ENCODE results near the gene MYNN. TPM values are rescaled to one million over a fixed set of nuclear protein-coding genes. Genes with fewer than 3 reads are reported as not detected.
A peak's percentile ranks its signal among the peaks of the same experiment; 100 is the strongest.
"Not testable (repeated sequence)": the region's sequence is repeated elsewhere in the genome, so short reads cannot be mapped to it uniquely, and the experiment has no call there.

The MYNN gene
- total RNA-seq (21.6 TPM), polyA plus RNA-seq (ENCODE audit: insufficient read depth in 1 of 8, insufficient read length in 8 of 8, low replicate concordance in 1 of 8) (10 to 100 TPM; 17.2 to 23.4 (median 19.5) TPM)
- long read RNA-seq, donor 1, full-length matches to known transcripts: 1 of 1 reads
- long read RNA-seq, donor 1, partial matches to known transcripts: 0 of 1 reads
- long read RNA-seq, donor 1, other reads (novel, unspliced or antisense): 0 of 1 reads
- long read RNA-seq, donor 2, full-length matches to known transcripts: 1 of 1 reads
- long read RNA-seq, donor 2, partial matches to known transcripts: 0 of 1 reads
- long read RNA-seq, donor 2, other reads (novel, unspliced or antisense): 0 of 1 reads
- long read RNA-seq, donor 3, full-length matches to known transcripts: 12 of 12 reads
- long read RNA-seq, donor 3, partial matches to known transcripts: 0 of 12 reads
- long read RNA-seq, donor 3, other reads (novel, unspliced or antisense): 0 of 12 reads
- long read RNA-seq, donor 4, full-length matches to known transcripts: 1 of 1 reads
- long read RNA-seq, donor 4, partial matches to known transcripts: 0 of 1 reads
- long read RNA-seq, donor 4, other reads (novel, unspliced or antisense): 0 of 1 reads
- long read RNA-seq, donor 5, full-length matches to known transcripts: 8 of 24 reads
- long read RNA-seq, donor 5, partial matches to known transcripts: 16 of 24 reads
- long read RNA-seq, donor 5, other reads (novel, unspliced or antisense): 0 of 24 reads
- long read RNA-seq, donor 6, full-length matches to known transcripts: 4 of 10 reads
- long read RNA-seq, donor 6, partial matches to known transcripts: 6 of 10 reads
- long read RNA-seq, donor 6, other reads (novel, unspliced or antisense): 0 of 10 reads
- long read RNA-seq, donor 7, full-length matches to known transcripts: 2 of 2 reads
- long read RNA-seq, donor 7, partial matches to known transcripts: 0 of 2 reads
- long read RNA-seq, donor 7, other reads (novel, unspliced or antisense): 0 of 2 reads
- long read RNA-seq, donor 8, full-length matches to known transcripts: 3 of 8 reads
- long read RNA-seq, donor 8, partial matches to known transcripts: 0 of 8 reads
- long read RNA-seq, donor 8, other reads (novel, unspliced or antisense): 5 of 8 reads
- long read RNA-seq, donor 9, full-length matches to known transcripts: 2 of 2 reads
- long read RNA-seq, donor 9, partial matches to known transcripts: 0 of 2 reads
- long read RNA-seq, donor 9, other reads (novel, unspliced or antisense): 0 of 2 reads
- long read RNA-seq, donor 10, full-length matches to known transcripts: 11 of 11 reads
- long read RNA-seq, donor 10, partial matches to known transcripts: 0 of 11 reads
- long read RNA-seq, donor 10, other reads (novel, unspliced or antisense): 0 of 11 reads
- long read RNA-seq, donor 11, full-length matches to known transcripts: 5 of 5 reads
- long read RNA-seq, donor 11, partial matches to known transcripts: 0 of 5 reads
- long read RNA-seq, donor 11, other reads (novel, unspliced or antisense): 0 of 5 reads

GRCh38 chr3:169772897-169773816 is at the start of gene MYNN:
MYNN (plus strand) TSS chr3:169773396; CDS start chr3:169774296, 900 bp downstream.
- Histone ChIP-seq H3K4me3 (ENCODE audit: low read length) (peak within 1 kb of the TSS; percentile 96), H3K27me3 (ENCODE audit: control insufficient read depth, insufficient read depth, low read length) (no peaks in the 10 kb centered on the region), H3K4me1 (ENCODE audit: control insufficient read depth, insufficient read depth, low read length) (peaks cover 5% of the 10 kb centered on the region), H3K36me3 (ENCODE audit: control insufficient read depth, insufficient read depth, low read length) (peaks cover 14% of the 10 kb centered on the region), H3K27ac (ENCODE audit: low read length) (peak within 1 kb of the TSS; percentile 99), H3K9me3 (replicated peaks; ENCODE audit: control insufficient read depth, low read depth, low read length) (no peaks in the 10 kb centered on the region)
- 0% methylated on average over 42 of the region's 61 CpGs for WGBS (ENCODE audit: insufficient coverage)
- DNase-seq: peak; percentile 97

- not testable (repeated sequence) for H3K4me3 ChIP-seq (ENCODE audit: low read length); H3K27me3 ChIP-seq (ENCODE audit: control insufficient read depth, insufficient read depth, low read length); H3K9me3 ChIP-seq (replicated peaks; ENCODE audit: control insufficient read depth, low read depth, low read length); H3K4me1 ChIP-seq (ENCODE audit: control insufficient read depth, insufficient read depth, low read length); DNase-seq; H3K36me3 ChIP-seq (ENCODE audit: control insufficient read depth, insufficient read depth, low read length); H3K27ac ChIP-seq (ENCODE audit: low read length)
These were observed 41.3 kb upstream of the MYNN start for GRCh38 chr3:169731857-169732256.

GRCh38 chr3:169739067-169739466 is 34.1 kb upstream of the MYNN start:
- no CpG with 5 or more reads among the region's 2 CpGs for WGBS (ENCODE audit: insufficient coverage)
- DNase-seq: no peak
- Histone ChIP-seq H3K4me1 (ENCODE audit: control insufficient read depth, insufficient read depth, low read length) (no peaks in the 10 kb centered on the region), H3K9me3 (replicated peaks; ENCODE audit: control insufficient read depth, low read depth, low read length) (peaks cover 3% of the 10 kb centered on the region), H3K36me3 (ENCODE audit: control insufficient read depth, insufficient read depth, low read length) (no peaks in the 10 kb centered on the region), H3K4me3 (ENCODE audit: low read length) (no peak overlapping the region), H3K27me3 (ENCODE audit: control insufficient read depth, insufficient read depth, low read length) (no peaks in the 10 kb centered on the region), H3K27ac (ENCODE audit: low read length) (no peak overlapping the region)

- H3K36me3 ChIP-seq (ENCODE audit: control insufficient read depth, insufficient read depth, low read length): no peaks in the 10 kb centered on the region
- no peak overlapping the region for H3K4me3 ChIP-seq (ENCODE audit: low read length)
- H3K27me3 ChIP-seq (ENCODE audit: control insufficient read depth, insufficient read depth, low read length): no peaks in the 10 kb centered on the region
- H3K9me3 ChIP-seq (replicated peaks; ENCODE audit: control insufficient read depth, low read depth, low read length): no peaks in the 10 kb centered on the region
- WGBS (ENCODE audit: insufficient coverage): no CpG with 5 or more reads among the region's 1 CpG
- H3K27ac ChIP-seq (ENCODE audit: low read length): no peak overlapping the region
- DNase-seq: peak; percentile 25
- no peaks in the 10 kb centered on the region for H3K4me1 ChIP-seq (ENCODE audit: control insufficient read depth, insufficient read depth, low read length)
These were observed 28.7 kb upstream of the MYNN start for GRCh38 chr3:169744366-169745054.

DNA sequence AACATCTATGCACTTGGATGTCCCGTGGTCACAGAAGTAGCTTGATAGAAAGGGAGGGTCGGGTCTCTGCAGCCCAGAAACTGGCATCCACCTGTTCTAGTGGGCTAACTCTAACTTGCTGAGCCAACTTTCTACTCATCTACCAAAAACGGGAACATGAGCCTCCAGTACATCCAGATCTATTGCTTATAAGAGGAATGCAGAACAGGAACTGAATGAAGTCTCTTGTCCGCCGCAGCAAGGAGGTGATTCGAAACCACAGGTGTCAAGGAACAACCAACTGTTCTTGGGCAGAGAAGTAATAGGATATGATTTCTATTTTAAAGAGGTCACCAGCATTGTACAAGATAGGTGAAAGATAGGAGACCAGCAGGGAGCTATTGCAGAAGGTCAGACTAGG is 26.3 kb upstream of the MYNN start:
- H3K27me3 ChIP-seq (ENCODE audit: control insufficient read depth, insufficient read depth, low read length): no peaks in the 10 kb centered on the region
- WGBS (ENCODE audit: insufficient coverage): 62% methylated on average over 3 of the region's 6 CpGs
- DNase-seq: no peak
- no peaks in the 10 kb centered on the region for H3K9me3 ChIP-seq (replicated peaks; ENCODE audit: control insufficient read depth, low read depth, low read length)
- H3K27ac ChIP-seq (ENCODE audit: low read length): no peak overlapping the region
- no peaks in the 10 kb centered on the region for H3K4me1 ChIP-seq (ENCODE audit: control insufficient read depth, insufficient read depth, low read length)
- H3K4me3 ChIP-seq (ENCODE audit: low read length): no peak overlapping the region
- H3K36me3 ChIP-seq (ENCODE audit: control insufficient read depth, insufficient read depth, low read length): no peaks in the 10 kb centered on the region

DNA sequence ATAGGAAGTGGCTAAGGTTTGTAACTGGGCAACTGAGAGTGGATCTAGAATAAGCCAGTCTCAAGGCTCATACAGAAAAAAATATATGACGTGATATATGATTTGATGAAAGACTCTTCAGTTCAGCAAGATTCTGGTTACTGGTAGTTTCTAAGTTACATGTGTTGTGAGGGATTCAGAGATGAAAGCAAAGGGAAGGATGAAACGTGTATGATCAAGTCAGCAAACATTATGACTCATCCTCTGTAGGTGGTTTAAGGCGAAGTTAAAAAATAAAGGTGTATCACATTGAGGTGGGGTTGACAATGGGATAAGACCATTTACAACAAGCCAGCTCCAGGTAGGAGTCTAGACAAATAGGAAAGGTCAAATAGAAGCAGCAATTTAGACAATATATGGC is 24.5 kb upstream of the MYNN start:
- H3K4me1 ChIP-seq (ENCODE audit: control insufficient read depth, insufficient read depth, low read length): no peaks in the 10 kb centered on the region
- no peaks in the 10 kb centered on the region for H3K9me3 ChIP-seq (replicated peaks; ENCODE audit: control insufficient read depth, low read depth, low read length)
- no peaks in the 10 kb centered on the region for H3K36me3 ChIP-seq (ENCODE audit: control insufficient read depth, insufficient read depth, low read length)
- no peak for DNase-seq
- WGBS (ENCODE audit: insufficient coverage): 100% methylated on average over 1 of the region's 3 CpGs
- no peak overlapping the region for H3K4me3 ChIP-seq (ENCODE audit: low read length)
- H3K27ac ChIP-seq (ENCODE audit: low read length): no peak overlapping the region
- H3K27me3 ChIP-seq (ENCODE audit: control insufficient read depth, insufficient read depth, low read length): no peaks in the 10 kb centered on the region

DNA sequence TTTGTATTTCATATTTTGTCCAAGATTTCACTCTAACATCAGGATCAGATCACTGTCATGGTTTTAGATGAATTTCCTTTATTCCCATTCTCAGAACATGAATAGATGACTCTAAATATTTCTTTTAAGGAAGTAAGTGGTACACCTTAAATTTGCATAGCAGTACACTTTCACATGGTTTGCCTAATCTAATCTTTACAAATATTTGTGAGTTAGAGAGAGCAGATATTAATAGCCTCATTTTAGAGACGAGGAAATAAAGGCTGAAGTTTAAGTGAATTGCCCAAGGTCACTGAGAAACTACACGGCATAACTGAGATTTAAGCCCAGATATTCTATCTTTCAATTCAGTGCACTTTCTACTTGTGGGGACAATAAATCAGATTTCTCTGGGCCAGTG is 22.5 kb upstream of the MYNN start:
- Histone ChIP-seq H3K4me1 (ENCODE audit: control insufficient read depth, insufficient read depth, low read length) (no peaks in the 10 kb centered on the region), H3K4me3 (ENCODE audit: low read length) (no peak overlapping the region), H3K9me3 (replicated peaks; ENCODE audit: control insufficient read depth, low read depth, low read length) (no peaks in the 10 kb centered on the region), H3K27ac (ENCODE audit: low read length) (no peak overlapping the region), H3K36me3 (ENCODE audit: control insufficient read depth, insufficient read depth, low read length) (no peaks in the 10 kb centered on the region), H3K27me3 (ENCODE audit: control insufficient read depth, insufficient read depth, low read length) (no peaks in the 10 kb centered on the region)
- WGBS (ENCODE audit: insufficient coverage): no CpG with 5 or more reads among the region's 2 CpGs
- DNase-seq: no peak

DNA sequence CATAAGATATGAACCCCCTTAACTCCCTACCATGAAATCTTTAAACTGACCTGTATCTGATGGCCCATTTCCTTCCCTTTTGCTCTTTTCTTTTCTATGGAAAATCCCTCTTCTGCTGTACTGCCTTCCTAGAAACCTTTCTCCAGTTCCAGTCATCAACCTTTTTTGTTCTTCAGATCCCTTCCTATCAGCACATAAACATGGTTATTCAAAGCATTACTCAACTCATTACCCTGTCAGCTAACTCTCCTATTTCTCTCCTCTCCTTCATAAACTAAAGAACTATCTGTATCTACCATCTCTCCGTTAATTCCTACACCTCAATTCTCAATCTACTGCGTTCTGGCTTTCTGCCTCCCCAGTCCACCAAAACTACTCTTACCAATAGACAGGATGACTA is 21.3 kb upstream of the MYNN start:
- H3K4me1 ChIP-seq (ENCODE audit: control insufficient read depth, insufficient read depth, low read length): no peaks in the 10 kb centered on the region
- H3K36me3 ChIP-seq (ENCODE audit: control insufficient read depth, insufficient read depth, low read length): no peaks in the 10 kb centered on the region
- DNase-seq: no peak
- H3K27me3 ChIP-seq (ENCODE audit: control insufficient read depth, insufficient read depth, low read length): no peaks in the 10 kb centered on the region
- 80% methylated on average over 1 of the region's 2 CpGs for WGBS (ENCODE audit: insufficient coverage)
- no peak overlapping the region for H3K27ac ChIP-seq (ENCODE audit: low read length)
- no peaks in the 10 kb centered on the region for H3K9me3 ChIP-seq (replicated peaks; ENCODE audit: control insufficient read depth, low read depth, low read length)
- H3K4me3 ChIP-seq (ENCODE audit: low read length): no peak overlapping the region

Measured in muscle of leg (tissue), 16 donors.